HL-60 (cell line): Measurements from ENCODE around the gene STOML1.

Experiments used
- DNase-seq, 2 experiments: peaks; one replicate each; pipeline ENCODE4 v3.0.0-alpha.2; 2010 to 2020; ENCODE audit warnings: low read depth in 1 of 2, low spot score in 1 of 2
- H3K27ac ChIP-seq: fragments of 250-450 bp; sonication (Bioruptor Pico); replicated peaks from 2 replicates; pipeline ENCODE4 v1.5.1; 2020; ENCODE audit warnings: mild to moderate bottlenecking, moderate library complexity
- H3K27me3 ChIP-seq: fragments of 250-450 bp; sonication (Bioruptor Pico); 2 replicates; pipeline ENCODE4 v1.5.1; 2021; ENCODE audit warnings: mild to moderate bottlenecking, moderate library complexity; ENCODE audit not compliant: insufficient read depth, poor library complexity, severe bottlenecking
- H3K4me3 ChIP-seq: replicated peaks from 2 replicates; pipeline ENCODE4 v1.5.1; 2011; ENCODE audit warnings: mild to moderate bottlenecking, control low read depth, low read length; ENCODE audit not compliant: insufficient read depth
- GABPA ChIP-seq: IDR thresholded peaks from 2 replicates; pipeline ENCODE4 v1.6.1; 2012; ENCODE audit warnings: low read depth
- POLR2AphosphoS5 ChIP-seq: IDR thresholded peaks from 2 replicates; pipeline ENCODE4 v1.6.1; 2012; ENCODE audit warnings: low read depth
- REST ChIP-seq: IDR thresholded peaks from 2 replicates; pipeline ENCODE4 v1.6.1; 2012; ENCODE audit warnings: low read depth; ENCODE audit not compliant: insufficient replicate concordance
- SPI1 ChIP-seq: IDR thresholded peaks from 2 replicates; pipeline ENCODE4 v1.6.1; 2012; ENCODE audit warnings: low read depth, mild to moderate bottlenecking, borderline replicate concordance
- TF ChIP-seq, protein P1 (sequence below): IDR thresholded peaks from one replicate; pipeline ENCODE4 v1.5.1; 2011; ENCODE audit warnings: low read length, control low read depth, inconsistent platforms; ENCODE audit not compliant: insufficient read depth

The STOML1 gene

GRCh38 chr15:73957276-73957675 is 34.8 kb downstream of the STOML1 start:
- DNase-seq, result no peak
- Histone ChIP-seq H3K4me3 (no peak overlapping the region), H3K27me3 (peaks cover 9% of the 10 kb centered on the region)

DNA sequence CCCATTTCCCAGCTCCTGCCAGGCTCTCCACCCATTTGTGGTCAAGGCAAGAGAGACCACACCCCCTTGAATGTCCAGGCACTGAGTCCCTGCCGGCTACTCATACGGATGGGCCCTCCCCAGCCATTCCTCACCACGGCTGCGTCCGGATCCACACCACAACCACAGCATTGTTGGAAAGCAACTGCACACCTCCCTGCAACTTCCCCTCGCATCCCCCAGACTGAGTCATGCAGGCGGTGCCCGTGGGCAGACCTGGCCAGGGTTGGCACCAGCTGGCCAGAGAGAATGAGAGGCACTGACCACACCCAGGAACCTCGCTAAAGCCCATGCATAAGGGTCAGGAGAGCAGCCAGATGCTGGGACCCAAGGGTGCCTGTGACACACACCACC is 35.4 kb downstream of the STOML1 start:
- H3K27ac ChIP-seq, result no peak overlapping the region
- no peak for TF ChIP-seq POLR2AphosphoS5
- no peak for TF ChIP-seq GABPA
- TF ChIP-seq, protein P1, sequence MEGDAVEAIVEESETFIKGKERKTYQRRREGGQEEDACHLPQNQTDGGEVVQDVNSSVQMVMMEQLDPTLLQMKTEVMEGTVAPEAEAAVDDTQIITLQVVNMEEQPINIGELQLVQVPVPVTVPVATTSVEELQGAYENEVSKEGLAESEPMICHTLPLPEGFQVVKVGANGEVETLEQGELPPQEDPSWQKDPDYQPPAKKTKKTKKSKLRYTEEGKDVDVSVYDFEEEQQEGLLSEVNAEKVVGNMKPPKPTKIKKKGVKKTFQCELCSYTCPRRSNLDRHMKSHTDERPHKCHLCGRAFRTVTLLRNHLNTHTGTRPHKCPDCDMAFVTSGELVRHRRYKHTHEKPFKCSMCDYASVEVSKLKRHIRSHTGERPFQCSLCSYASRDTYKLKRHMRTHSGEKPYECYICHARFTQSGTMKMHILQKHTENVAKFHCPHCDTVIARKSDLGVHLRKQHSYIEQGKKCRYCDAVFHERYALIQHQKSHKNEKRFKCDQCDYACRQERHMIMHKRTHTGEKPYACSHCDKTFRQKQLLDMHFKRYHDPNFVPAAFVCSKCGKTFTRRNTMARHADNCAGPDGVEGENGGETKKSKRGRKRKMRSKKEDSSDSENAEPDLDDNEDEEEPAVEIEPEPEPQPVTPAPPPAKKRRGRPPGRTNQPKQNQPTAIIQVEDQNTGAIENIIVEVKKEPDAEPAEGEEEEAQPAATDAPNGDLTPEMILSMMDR, result no peak
- no peak for TF ChIP-seq SPI1
- TF ChIP-seq REST, result no peak
- no peak overlapping the region for H3K4me3 ChIP-seq
- peaks cover 9% of the 10 kb centered on the region for H3K27me3 ChIP-seq
- DNase-seq, result peak in 1 of 2 experiments; percentile 26

More at GRCh38 chr15:73957276-73957675, 34.8 kb downstream of the STOML1 start:
- H3K27ac ChIP-seq, result no peak overlapping the region
- no peak for TF ChIP-seq POLR2AphosphoS5
- TF ChIP-seq REST, result no peak

DNA sequence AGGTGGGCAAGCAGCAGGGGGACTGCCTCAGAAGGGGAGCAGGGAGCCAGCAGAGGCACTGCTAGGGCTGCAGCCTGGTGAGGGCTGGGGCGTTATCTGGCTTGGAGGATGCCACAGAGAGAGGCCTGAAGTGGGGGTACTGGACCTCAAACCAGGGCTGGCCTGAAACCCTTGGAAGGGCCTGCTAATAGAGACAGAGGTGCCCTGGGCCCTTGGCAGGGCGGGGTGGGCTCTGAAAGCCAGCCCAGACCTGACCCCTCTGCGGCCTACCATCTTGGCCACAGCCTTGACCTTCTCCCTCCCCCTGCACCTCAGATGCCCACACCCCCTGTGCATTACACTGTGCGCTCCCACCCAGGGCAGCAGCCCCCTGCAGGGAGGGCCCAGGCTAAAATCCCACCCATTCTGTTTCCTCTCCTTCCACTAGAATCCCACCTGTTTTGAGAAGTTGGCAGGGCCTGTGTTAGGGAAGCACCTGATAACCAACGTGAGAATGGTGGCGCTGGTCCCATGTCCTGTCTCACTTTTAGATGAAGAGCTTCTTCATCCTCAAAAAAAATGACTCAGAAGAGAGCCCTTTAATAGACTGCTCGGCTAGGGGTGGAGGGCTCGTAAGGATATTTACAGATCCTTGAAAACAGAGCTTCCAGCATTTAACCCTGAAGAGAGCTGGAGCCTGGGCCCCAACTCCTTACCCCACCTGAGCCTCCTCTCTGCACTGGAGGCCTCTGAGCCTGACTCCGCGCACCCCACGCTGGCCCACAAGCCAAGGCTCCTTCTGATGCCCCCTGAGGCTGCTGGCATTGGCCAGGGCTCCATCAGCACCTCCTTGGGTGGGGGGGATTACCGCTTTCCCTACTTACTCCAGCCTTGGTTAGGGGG is 36.0 kb downstream of the STOML1 start:
- no peak for TF ChIP-seq REST
- no peak for TF ChIP-seq GABPA
- peaks cover 9% of the 10 kb centered on the region for H3K27me3 ChIP-seq
- DNase-seq, result no peak
- H3K4me3 ChIP-seq, result no peak overlapping the region
- H3K27ac ChIP-seq, result no peak overlapping the region

GRCh38 chr15:73955326-73955725 is 36.8 kb downstream of the STOML1 start:
- TF ChIP-seq GABPA, result no peak
- H3K27me3 ChIP-seq, result peaks cover 9% of the 10 kb centered on the region
- no peak overlapping the region for H3K4me3 ChIP-seq
- no peak for DNase-seq
- H3K27ac ChIP-seq, result no peak overlapping the region
